ENCODE data around the gene TMEM263. TPM values are rescaled to one million over a fixed set of nuclear protein-coding genes. Genes with fewer than 3 reads are reported as not detected.

Gene TMEM263
- total RNA-seq, 1 donor from 2014 or later, result 160 TPM

GRCh38 chr12:107017042-107017441, 61.3 kb downstream of the TMEM263 start:
- DNase-seq (ENCODE audit: low read depth), result no peak
- Histone ChIP-seq H4K20me1 (ENCODE audit: insufficient read depth, low read length) (no peaks in the 10 kb centered on the region), H3K27ac (ENCODE audit: low read depth, low read length) (no peak overlapping the region), H3K9me3 (ENCODE audit: insufficient read depth, low read depth, low read length) (no peaks in the 10 kb centered on the region), H3K27me3 (ENCODE audit: insufficient read depth, low read length) (no peaks in the 10 kb centered on the region), H3K9ac (ENCODE audit: low read length) (no peak overlapping the region), H3K4me2 (ENCODE audit: low read length) (no peak overlapping the region), H3K4me3 (ENCODE audit: insufficient read depth, low read depth, low read length) (no peak overlapping the region), H2AFZ (ENCODE audit: low read depth, low read length) (no peak overlapping the region), H3K36me3 (ENCODE audit: insufficient read depth, low read length) (no peaks in the 10 kb centered on the region), H3K4me1 (ENCODE audit: insufficient read depth, low read length) (no peaks in the 10 kb centered on the region), H3K79me2 (ENCODE audit: insufficient read depth, low read length) (no peaks in the 10 kb centered on the region)
- no peak for FAIRE-seq
- H3K4me1 Mint-ChIP-seq (ENCODE audit: low read depth, unreplicated experiment), result no peaks in the 10 kb centered on the region
- no peaks in the 10 kb centered on the region for H3K27me3 Mint-ChIP-seq (ENCODE audit: low read depth, unreplicated experiment)
- H3K36me3 Mint-ChIP-seq (ENCODE audit: low read depth, unreplicated experiment), result peaks cover 6% of the 10 kb centered on the region
- TF ChIP-seq CTCF (IDR thresholded peaks at IDR 0.05; ENCODE audit: insufficient read depth, low read depth, low read length) (no peak), EZH2 (IDR thresholded peaks at IDR 0.05; ENCODE audit: insufficient read depth, low read length) (no peak)
- H3K9me3 Mint-ChIP-seq (ENCODE audit: unreplicated experiment), result no peaks in the 10 kb centered on the region
- H3K27ac Mint-ChIP-seq (ENCODE audit: unreplicated experiment), result no peak overlapping the region
- H3K4me3 Mint-ChIP-seq (ENCODE audit: unreplicated experiment), result no peak overlapping the region

- Histone ChIP-seq H3K79me2 (ENCODE audit: insufficient read depth, low read length) (no peaks in the 10 kb centered on the region), H4K20me1 (ENCODE audit: insufficient read depth, low read length) (no peaks in the 10 kb centered on the region), H3K9ac (ENCODE audit: low read length) (no peak overlapping the region), H3K4me1 (ENCODE audit: insufficient read depth, low read length) (no peaks in the 10 kb centered on the region), H3K27ac (ENCODE audit: low read depth, low read length) (no peak overlapping the region), H3K27me3 (ENCODE audit: insufficient read depth, low read length) (no peaks in the 10 kb centered on the region), H2AFZ (ENCODE audit: low read depth, low read length) (no peak overlapping the region), H3K4me2 (ENCODE audit: low read length) (no peak overlapping the region), H3K36me3 (ENCODE audit: insufficient read depth, low read length) (no peaks in the 10 kb centered on the region), H3K9me3 (ENCODE audit: insufficient read depth, low read depth, low read length) (no peaks in the 10 kb centered on the region), H3K4me3 (ENCODE audit: insufficient read depth, low read depth, low read length) (no peak overlapping the region)
- Mint-ChIP-seq H3K4me3 (ENCODE audit: unreplicated experiment) (no peak overlapping the region), H3K27ac (ENCODE audit: unreplicated experiment) (no peak overlapping the region), H3K27me3 (ENCODE audit: low read depth, unreplicated experiment) (no peaks in the 10 kb centered on the region), H3K4me1 (ENCODE audit: low read depth, unreplicated experiment) (no peaks in the 10 kb centered on the region), H3K9me3 (ENCODE audit: unreplicated experiment) (no peaks in the 10 kb centered on the region), H3K36me3 (ENCODE audit: low read depth, unreplicated experiment) (peaks cover 4% of the 10 kb centered on the region)
- FAIRE-seq (no peak), DNase-seq (ENCODE audit: low read depth) (no peak)
- no peak for TF ChIP-seq CTCF (IDR thresholded peaks at IDR 0.05; ENCODE audit: insufficient read depth, low read depth, low read length)
- TF ChIP-seq EZH2 (IDR thresholded peaks at IDR 0.05; ENCODE audit: insufficient read depth, low read length), result no peak
These were observed 63.8 kb downstream of the TMEM263 start for GRCh38 chr12:107019546-107019945.

Other genes starting within 250 kb of the TMEM263 start
- 16.1 and 19.7 TPM in 2 replicates for gene RIC8B, start 181.2 kb upstream of the TMEM263 start, total RNA-seq
- gene MTERF2, start 31.2 kb downstream of the TMEM263 start, total RNA-seq, result 4.5 and 5.1 TPM in 2 replicates
- 15.0 and 18.3 TPM in 2 replicates for gene CRY1, start 137.6 kb downstream of the TMEM263 start, total RNA-seq